Stomach (tissue), 4 donors: ENCODE data around the gene PYDC2.

ENCODE experiments used
- EP300 ChIP-seq: sonication (generic); formaldehyde crosslinking; IDR thresholded peaks from one replicate; pipeline ENCODE4 v1.6.1; 2017; ENCODE audit warnings: antibody characterized with exemption
- POLR2A ChIP-seq, 4 donors: fragments of 450-650 bp; IDR thresholded peaks; one replicate each; pipeline ENCODE4 v1.6.1; 2016; ENCODE audit warnings: antibody characterized with exemption in 4 of 4, control low read depth in 2 of 4, mild to moderate bottlenecking in 1 of 4, moderate library complexity in 1 of 4
- POLR2AphosphoS5 ChIP-seq, 3 donors: sonication (generic); formaldehyde crosslinking; IDR thresholded peaks; one replicate each; pipeline ENCODE4 v1.6.1; 2016; ENCODE audit warnings: antibody characterized with exemption in 3 of 3
- TF ChIP-seq, protein P1 (sequence below), 7 experiments: fragments of 450-650 bp in 4 of 7; fragments of 200-600 bp in 3 of 7; sonication (generic) in 3 of 7; IDR thresholded peaks; one replicate each; pipeline ENCODE4 v1.5.1; 2016 to 2019; ENCODE audit warnings: antibody characterized with exemption in 7 of 7, control low read depth in 2 of 7, mild to moderate bottlenecking in 1 of 7

DNA sequence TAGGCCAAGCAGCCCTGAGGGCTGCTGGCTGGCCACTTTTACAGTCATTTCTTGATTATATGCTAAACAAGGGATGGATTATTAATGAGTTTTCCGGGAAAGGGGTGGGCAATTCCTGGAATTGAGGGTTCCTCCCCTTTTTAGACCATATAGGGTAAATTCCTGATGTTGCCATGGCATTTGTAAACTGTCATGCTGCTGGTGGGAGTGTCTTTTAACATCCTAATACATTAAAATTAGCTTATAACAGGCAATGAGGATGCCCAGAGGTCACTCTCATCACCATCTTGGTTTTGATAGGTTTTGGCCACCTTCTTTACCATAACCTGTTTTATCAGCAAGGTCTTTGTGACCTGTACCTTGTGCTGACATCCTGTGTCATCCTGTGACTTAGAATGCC lies 11.7 kb upstream of the PYDC2 start:
- TF ChIP-seq, protein P1, sequence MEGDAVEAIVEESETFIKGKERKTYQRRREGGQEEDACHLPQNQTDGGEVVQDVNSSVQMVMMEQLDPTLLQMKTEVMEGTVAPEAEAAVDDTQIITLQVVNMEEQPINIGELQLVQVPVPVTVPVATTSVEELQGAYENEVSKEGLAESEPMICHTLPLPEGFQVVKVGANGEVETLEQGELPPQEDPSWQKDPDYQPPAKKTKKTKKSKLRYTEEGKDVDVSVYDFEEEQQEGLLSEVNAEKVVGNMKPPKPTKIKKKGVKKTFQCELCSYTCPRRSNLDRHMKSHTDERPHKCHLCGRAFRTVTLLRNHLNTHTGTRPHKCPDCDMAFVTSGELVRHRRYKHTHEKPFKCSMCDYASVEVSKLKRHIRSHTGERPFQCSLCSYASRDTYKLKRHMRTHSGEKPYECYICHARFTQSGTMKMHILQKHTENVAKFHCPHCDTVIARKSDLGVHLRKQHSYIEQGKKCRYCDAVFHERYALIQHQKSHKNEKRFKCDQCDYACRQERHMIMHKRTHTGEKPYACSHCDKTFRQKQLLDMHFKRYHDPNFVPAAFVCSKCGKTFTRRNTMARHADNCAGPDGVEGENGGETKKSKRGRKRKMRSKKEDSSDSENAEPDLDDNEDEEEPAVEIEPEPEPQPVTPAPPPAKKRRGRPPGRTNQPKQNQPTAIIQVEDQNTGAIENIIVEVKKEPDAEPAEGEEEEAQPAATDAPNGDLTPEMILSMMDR (IDR thresholded peaks at IDR 0.05) = no peak
- TF ChIP-seq POLR2AphosphoS5 (IDR thresholded peaks at IDR 0.05) (no peak), POLR2A (IDR thresholded peaks at IDR 0.05) (no peak), EP300 (no peak)
